ENCODE measurements around the gene ATG4B. TPM values are rescaled to one million over a fixed set of nuclear protein-coding genes. Genes with fewer than 3 reads are reported as not detected.

ATG4B gene
- total RNA-seq, 2 experiments from 2014 or later, result 86.5 to 89.4 TPM

DNA sequence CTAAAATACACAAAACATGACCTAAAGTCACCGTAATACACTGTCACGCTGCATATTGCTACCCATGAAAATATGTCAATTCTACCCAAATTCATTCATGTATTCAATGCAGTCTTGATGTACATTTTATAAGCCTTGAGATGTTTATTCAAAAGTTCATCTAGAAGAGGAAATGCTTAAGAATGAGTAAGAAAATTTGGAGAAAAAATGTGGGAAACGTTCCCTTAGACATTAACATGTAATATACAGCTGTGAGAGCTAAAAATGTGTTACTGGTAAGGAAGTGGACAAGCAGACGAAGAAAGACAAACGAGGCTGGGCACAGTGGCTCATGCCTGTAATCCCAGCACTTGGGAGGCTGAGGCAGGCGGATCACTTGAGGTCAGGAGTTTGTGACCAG is 37.9 kb upstream of the ATG4B start:
- ChIA-PET POLR2A (no interaction called here), CTCF (interaction anchor here (2.0 kb wide), 1 partner anchor 10 kb away, joined by 4 read pairs; no protein-coding TSS in a partner anchor)
- no peaks in the 10 kb centered on the region for H3K4me1 ChIP-seq (ENCODE audit: insufficient read depth, low read length)
- no peaks in the 10 kb centered on the region for H3K9me3 ChIP-seq (ENCODE audit: control insufficient read depth in 1 of 2, insufficient read depth in 1 of 2, low read length in 2 of 2)
- intact Hi-C loops (cut with DNase I, micrococcal nuclease), result loop anchor here in 1 of 2 experiments (10.0 kb wide), 1 partner anchor 345 kb away; no protein-coding TSS in a partner anchor
- Mint-ChIP-seq H3K9me3 (no peaks in the 10 kb centered on the region), H3K4me3 (no peak overlapping the region), H3K4me1 (ENCODE audit: low read depth) (no peaks in the 10 kb centered on the region), H3K27ac (no peak overlapping the region), H3K36me3 (ENCODE audit: low read depth) (peaks cover 73% of the 10 kb centered on the region), H3K27me3 (no peaks in the 10 kb centered on the region)
- H3K27me3 ChIP-seq (ENCODE audit: control insufficient read depth in 1 of 2, insufficient read depth in 2 of 2, low read length in 2 of 2), result no peaks in the 10 kb centered on the region
- TF ChIP-seq, protein P1, sequence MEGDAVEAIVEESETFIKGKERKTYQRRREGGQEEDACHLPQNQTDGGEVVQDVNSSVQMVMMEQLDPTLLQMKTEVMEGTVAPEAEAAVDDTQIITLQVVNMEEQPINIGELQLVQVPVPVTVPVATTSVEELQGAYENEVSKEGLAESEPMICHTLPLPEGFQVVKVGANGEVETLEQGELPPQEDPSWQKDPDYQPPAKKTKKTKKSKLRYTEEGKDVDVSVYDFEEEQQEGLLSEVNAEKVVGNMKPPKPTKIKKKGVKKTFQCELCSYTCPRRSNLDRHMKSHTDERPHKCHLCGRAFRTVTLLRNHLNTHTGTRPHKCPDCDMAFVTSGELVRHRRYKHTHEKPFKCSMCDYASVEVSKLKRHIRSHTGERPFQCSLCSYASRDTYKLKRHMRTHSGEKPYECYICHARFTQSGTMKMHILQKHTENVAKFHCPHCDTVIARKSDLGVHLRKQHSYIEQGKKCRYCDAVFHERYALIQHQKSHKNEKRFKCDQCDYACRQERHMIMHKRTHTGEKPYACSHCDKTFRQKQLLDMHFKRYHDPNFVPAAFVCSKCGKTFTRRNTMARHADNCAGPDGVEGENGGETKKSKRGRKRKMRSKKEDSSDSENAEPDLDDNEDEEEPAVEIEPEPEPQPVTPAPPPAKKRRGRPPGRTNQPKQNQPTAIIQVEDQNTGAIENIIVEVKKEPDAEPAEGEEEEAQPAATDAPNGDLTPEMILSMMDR (IDR thresholded peaks at IDR 0.05), result no peak
- peaks cover 37% of the 10 kb centered on the region for H3K36me3 ChIP-seq (ENCODE audit: insufficient read depth, low read length)
- H3K27ac ChIP-seq (ENCODE audit: low read depth in 1 of 2, low read length in 2 of 2), result no peak overlapping the region
- DNase-seq, result no peak
- ATAC-seq (ENCODE audit: poor library complexity), result no peak
- H3K4me3 ChIP-seq (ENCODE audit: low read length), result no peak overlapping the region

DNA sequence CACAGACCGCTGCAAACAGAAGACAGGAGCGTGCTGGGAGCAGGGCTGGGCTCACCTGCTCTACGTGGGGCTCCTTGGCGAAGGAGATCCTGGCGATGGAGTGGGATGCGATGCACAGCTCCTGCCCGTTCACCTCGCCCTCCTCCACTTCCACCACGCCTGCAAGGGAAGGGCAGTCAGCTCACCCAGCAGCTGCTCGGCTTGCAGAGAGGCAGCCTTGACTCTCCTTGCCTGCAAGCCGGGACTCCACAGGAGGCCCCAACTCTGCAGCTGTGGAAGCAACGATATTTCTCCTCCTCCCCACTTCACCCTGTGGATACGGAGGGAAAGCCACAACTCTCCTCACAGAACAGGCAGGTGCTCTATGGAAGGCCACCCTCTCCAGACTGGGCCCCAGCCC is 35.7 kb upstream of the ATG4B start:
- Histone ChIP-seq H3K4me3 (ENCODE audit: low read length) (no peak overlapping the region), H3K4me1 (ENCODE audit: insufficient read depth, low read length) (no peaks in the 10 kb centered on the region), H3K36me3 (ENCODE audit: insufficient read depth, low read length) (peaks cover 48% of the 10 kb centered on the region), H3K9me3 (ENCODE audit: control insufficient read depth in 1 of 2, insufficient read depth in 1 of 2, low read length in 2 of 2) (no peaks in the 10 kb centered on the region), H3K27me3 (ENCODE audit: control insufficient read depth in 1 of 2, insufficient read depth in 2 of 2, low read length in 2 of 2) (no peaks in the 10 kb centered on the region), H3K27ac (ENCODE audit: low read depth in 1 of 2, low read length in 2 of 2) (no peak overlapping the region)
- Mint-ChIP-seq H3K4me1 (ENCODE audit: low read depth) (no peaks in the 10 kb centered on the region), H3K9me3 (no peaks in the 10 kb centered on the region), H3K27me3 (no peaks in the 10 kb centered on the region), H3K27ac (no peak overlapping the region), H3K4me3 (no peak overlapping the region), H3K36me3 (ENCODE audit: low read depth) (peaks cover 69% of the 10 kb centered on the region)
- DNase-seq (no peak), ATAC-seq (ENCODE audit: poor library complexity) (no peak)
- ChIA-PET POLR2A (no interaction called here), CTCF (no interaction called here)
- intact Hi-C loops (cut with DNase I, micrococcal nuclease), result loop anchor here in 1 of 2 experiments (10.0 kb wide), 1 partner anchor 347 kb away; no protein-coding TSS in a partner anchor
- TF ChIP-seq, protein P1 (IDR thresholded peaks at IDR 0.05), result no peak

DNA sequence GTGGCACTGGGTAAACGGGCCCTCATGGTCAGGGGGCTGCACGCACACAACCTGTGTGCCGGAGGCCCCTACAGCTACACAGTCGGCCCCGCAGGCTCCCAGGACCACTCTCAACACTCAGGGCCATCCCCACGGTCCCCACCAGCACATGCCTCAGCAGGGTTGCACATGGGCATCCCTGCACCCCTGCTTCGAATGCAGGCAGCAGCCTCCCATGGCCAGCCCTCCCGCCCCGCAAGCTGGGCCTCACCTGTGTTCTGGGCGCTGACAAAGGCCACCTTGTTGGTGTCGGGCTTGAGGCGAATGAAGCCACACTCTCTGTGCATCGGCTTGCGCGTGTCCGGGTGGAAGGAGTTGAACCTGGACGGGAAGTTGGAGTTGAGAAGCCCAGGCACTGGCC is 34.8 kb upstream of the ATG4B start:
- POLR2A ChIA-PET, result no interaction called here
- H3K4me1 Mint-ChIP-seq (ENCODE audit: low read depth), result no peaks in the 10 kb centered on the region
- DNase-seq, result no peak
- H3K27ac Mint-ChIP-seq, result no peak overlapping the region
- intact Hi-C loops (cut with DNase I, micrococcal nuclease), result loop anchor here in 1 of 2 experiments (10.0 kb wide), 1 partner anchor 348 kb away; no protein-coding TSS in a partner anchor
- peaks cover 62% of the 10 kb centered on the region for H3K36me3 Mint-ChIP-seq (ENCODE audit: low read depth)
- H3K4me1 ChIP-seq (ENCODE audit: insufficient read depth, low read length), result no peaks in the 10 kb centered on the region
- no peak for ATAC-seq (ENCODE audit: poor library complexity)
- H3K9me3 ChIP-seq (ENCODE audit: control insufficient read depth in 1 of 2, insufficient read depth in 1 of 2, low read length in 2 of 2), result no peaks in the 10 kb centered on the region
- CTCF ChIA-PET, result interaction anchor here (0.6 kb wide), 1 partner anchor 304 kb away, joined by 3 read pairs; no protein-coding TSS in a partner anchor
- TF ChIP-seq, protein P1 (IDR thresholded peaks at IDR 0.05), result no peak
- peaks cover 49% of the 10 kb centered on the region for H3K36me3 ChIP-seq (ENCODE audit: insufficient read depth, low read length)
- no peaks in the 10 kb centered on the region for H3K27me3 ChIP-seq (ENCODE audit: control insufficient read depth in 1 of 2, insufficient read depth in 2 of 2, low read length in 2 of 2)
- H3K4me3 ChIP-seq (ENCODE audit: low read length), result no peak overlapping the region
- no peaks in the 10 kb centered on the region for H3K27me3 Mint-ChIP-seq
- no peaks in the 10 kb centered on the region for H3K9me3 Mint-ChIP-seq
- no peak overlapping the region for H3K4me3 Mint-ChIP-seq
- no peak overlapping the region for H3K27ac ChIP-seq (ENCODE audit: low read depth in 1 of 2, low read length in 2 of 2)

Data from CD4-positive, alpha-beta T cell (primary cell).